CD14-positive monocyte (primary cell): ENCODE measurements around the gene GMEB2. TPM values are rescaled to one million over a fixed set of nuclear protein-coding genes. Genes with fewer than 3 reads are reported as not detected.
A peak's percentile ranks its signal among the peaks of the same experiment; 100 is the strongest.

ENCODE experiments used
- DNase-seq, 3 donors: peaks; one replicate each; pipeline ENCODE4 v3.0.0-alpha.2; 2011 to 2022
- H2AFZ ChIP-seq: 2 replicates; pipeline ENCODE4 v1.6.0; 2012; ENCODE audit warnings: mild to moderate bottlenecking, low read depth, low read length, inconsistent platforms; ENCODE audit not compliant: insufficient read depth, poor library complexity, severe bottlenecking
- H3K27ac ChIP-seq, 2 donors: 1 replicate in 1 of 2; 2 replicates in 1 of 2; pipeline ENCODE4 v1.5.1; 2012 to 2013; ENCODE audit warnings: low read length in 2 of 2, control low read depth in 1 of 2, inconsistent platforms in 1 of 2, low read depth in 1 of 2, mild to moderate bottlenecking in 1 of 2
- H3K27me3 ChIP-seq, 2 donors: one replicate each; pipeline versions ENCODE4 v1.6.0 to v1.6.1; 2011 to 2013; ENCODE audit warnings: low read length in 2 of 2; ENCODE audit not compliant: control insufficient read depth in 2 of 2, insufficient read depth in 2 of 2
- H3K36me3 ChIP-seq, 2 donors: replicated peaks in 1 of 2; 1 replicate in 1 of 2; 2 replicates in 1 of 2; pipeline versions ENCODE4 v1.5.1 to v1.6.1; 2012 to 2013; ENCODE audit warnings: low read length in 2 of 2, control low read depth in 1 of 2, inconsistent platforms in 1 of 2, mild to moderate bottlenecking in 1 of 2; ENCODE audit not compliant: insufficient read depth in 2 of 2, control insufficient read depth in 1 of 2
- H3K4me1 ChIP-seq, 2 donors: 1 replicate in 1 of 2; 2 replicates in 1 of 2; pipeline versions ENCODE4 v1.5.1 to v1.6.1; 2012 to 2013; ENCODE audit warnings: low read length in 2 of 2, control low read depth in 1 of 2, inconsistent platforms in 1 of 2, mild to moderate bottlenecking in 1 of 2, moderate library complexity in 1 of 2; ENCODE audit not compliant: insufficient read depth in 2 of 2, control insufficient read depth in 1 of 2
- H3K4me2 ChIP-seq: replicated peaks from 2 replicates; pipeline ENCODE3; 2012; ENCODE audit warnings: low read length, moderate library complexity, mild to moderate bottlenecking; ENCODE audit not compliant: poor library complexity, severe bottlenecking; ENCODE audit errors: extremely low read depth
- H3K4me3 ChIP-seq, 3 experiments: fragments of 200-600 bp in 1 of 3; sonication (generic) in 1 of 3; replicated peaks in 1 of 3; 1 replicate in 2 of 3; 2 replicates in 1 of 3; pipeline ENCODE4 v1.5.1; 2011 to 2013; ENCODE audit warnings: low read length in 3 of 3, mild to moderate bottlenecking in 3 of 3, control low read depth in 2 of 3, low read depth in 2 of 3, inconsistent platforms in 1 of 3, moderate library complexity in 1 of 3
- H3K79me2 ChIP-seq: 2 replicates; pipeline ENCODE4 v1.6.0; 2012; ENCODE audit warnings: mild to moderate bottlenecking, control low read depth, inconsistent platforms, low read length, moderate library complexity; ENCODE audit not compliant: insufficient read depth
- H3K9ac ChIP-seq: 2 replicates; pipeline ENCODE4 v1.6.0; 2017; ENCODE audit warnings: low read length, mild to moderate bottlenecking; ENCODE audit not compliant: insufficient read depth, poor library complexity, severe bottlenecking
- H3K9me3 ChIP-seq, 2 donors: replicated peaks in 1 of 2; 1 replicate in 1 of 2; 2 replicates in 1 of 2; pipeline versions ENCODE4 v1.5.1 to v1.6.1; 2012 to 2013; ENCODE audit warnings: low read length in 2 of 2, control low read depth in 1 of 2; ENCODE audit not compliant: control insufficient read depth in 1 of 2, insufficient read depth in 1 of 2
- H4K20me1 ChIP-seq: 2 replicates; pipeline ENCODE4 v1.6.0; 2012; ENCODE audit warnings: mild to moderate bottlenecking, low read length, control low read depth, moderate library complexity; ENCODE audit not compliant: insufficient read depth
- H3K27ac Mint-ChIP-seq, 7 donors: one replicate each; pipeline ENCODE4 v1.8.0; 2020; ENCODE audit warnings: mild to moderate bottlenecking in 7 of 7, mixed read lengths in 7 of 7, moderate library complexity in 6 of 7, inconsistent platforms in 2 of 7
- H3K27me3 Mint-ChIP-seq, 3 donors: one replicate each; pipeline ENCODE4 v1.8.0; 2021 to 2022; ENCODE audit warnings: low read depth in 3 of 3, mild to moderate bottlenecking in 3 of 3, mixed read lengths in 3 of 3, moderate library complexity in 3 of 3, inconsistent platforms in 1 of 3
- H3K36me3 Mint-ChIP-seq, 2 donors: one replicate each; pipeline ENCODE4 v1.8.0; 2020; ENCODE audit warnings: mixed read lengths in 2 of 2, inconsistent platforms in 1 of 2, mild to moderate bottlenecking in 1 of 2
- H3K4me1 Mint-ChIP-seq: one replicate; pipeline ENCODE4 v1.8.0; 2020; ENCODE audit warnings: mild to moderate bottlenecking, mixed read lengths
- H3K4me3 Mint-ChIP-seq, 2 donors: one replicate each; pipeline ENCODE4 v1.8.0; 2020; ENCODE audit warnings: mild to moderate bottlenecking in 2 of 2, mixed read lengths in 2 of 2, moderate library complexity in 1 of 2
- H3K9me3 Mint-ChIP-seq, 7 donors: one replicate each; pipeline ENCODE4 v1.8.0; 2020 to 2022; ENCODE audit warnings: mixed read lengths in 7 of 7, mild to moderate bottlenecking in 6 of 7, moderate library complexity in 6 of 7, inconsistent platforms in 2 of 7
- WGBS: methylation state at CpG from one replicate; pipeline ENCODE4 v1.1.5; 2013; ENCODE audit warnings: missing lambda C conversion rate; ENCODE audit not compliant: insufficient coverage; 5-methylcytosine and 5-hydroxymethylcytosine counted together
- intact Hi-C, 2 donors: fragments of 100-400 bp; cut with micrococcal nuclease; formaldehyde crosslinking; loops; one replicate each; pipeline versions ENCODE4 v1.15.0 to v1.15.1; 2023
- polyA plus RNA-seq, 3 donors: library from polyadenylated mRNA; depleted of rRNA in 1 of 3; unstranded in 2 of 3; stranded (reverse) in 1 of 3; fragments of 300-500 nt in 2 of 3; fragments of >200 nt in 1 of 3; fragmentation: Illumina TruSeq in 2 of 3; gene quantifications; 1 replicate in 2 of 3; 2 replicates in 1 of 3; pipeline ENCODE4 v1.2.3, GENCODE V29; 2012 to 2021
- TF ChIP-seq, protein P1 (sequence below): fragments of 200-600 bp; IDR thresholded peaks from one replicate; pipeline ENCODE4 v1.8.0; 2022; ENCODE audit warnings: antibody characterized with exemption, mild to moderate bottlenecking

Gene GMEB2
- polyA plus RNA-seq, 3 donors = 2.7 to 11.7 (median 3.8) TPM

DNA sequence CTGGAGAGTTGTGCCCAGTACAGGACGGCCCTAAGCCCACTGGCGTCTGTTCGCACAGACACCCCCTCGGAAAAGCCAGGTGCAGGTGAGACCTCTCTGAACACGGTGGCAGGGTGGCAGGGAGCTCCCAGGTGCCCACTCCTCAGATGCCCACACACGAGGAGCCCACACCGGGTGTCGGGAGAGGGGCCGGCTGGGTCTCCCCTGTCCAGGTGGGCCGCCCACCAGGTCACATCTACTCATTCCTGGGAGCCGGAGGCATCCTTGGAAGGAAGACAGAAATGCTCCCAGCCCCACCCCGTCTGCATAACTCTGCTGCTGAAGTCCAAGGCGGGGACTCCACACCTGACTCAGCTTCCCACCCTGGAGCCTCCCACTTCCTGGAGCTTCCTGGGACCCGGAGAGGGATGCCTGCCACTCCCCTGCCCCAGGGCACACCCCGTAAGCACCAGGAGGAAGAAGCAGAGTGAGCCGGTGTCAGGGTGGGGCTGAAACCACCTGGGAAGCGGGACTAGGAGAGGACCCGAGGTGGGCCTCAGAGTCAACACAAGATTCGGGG, 81.9 kb downstream of the GMEB2 start:
- H3K27ac ChIP-seq = no peak overlapping the region
- H3K27me3 Mint-ChIP-seq = peaks cover 23 to 63% (median 36%) of the 10 kb centered on the region in 3 donors
- no peak for DNase-seq
- peaks cover 0 to 2% (median 0%) of the 10 kb centered on the region in 7 donors for H3K9me3 Mint-ChIP-seq
- no peak overlapping the region for H3K4me3 ChIP-seq
- no peaks in the 10 kb centered on the region for H3K36me3 Mint-ChIP-seq
- no peak overlapping the region for H3K27ac Mint-ChIP-seq
- no peaks in the 10 kb centered on the region for H3K4me1 ChIP-seq
- intact Hi-C loops = no loop called here
- H3K9me3 ChIP-seq = no peaks in the 10 kb centered on the region
- H4K20me1 ChIP-seq = no peaks in the 10 kb centered on the region
- no peaks in the 10 kb centered on the region for H3K79me2 ChIP-seq
- H3K4me3 Mint-ChIP-seq = no peak overlapping the region
- H3K4me1 Mint-ChIP-seq = peaks cover 2% of the 10 kb centered on the region
- no peak overlapping the region for H3K4me2 ChIP-seq
- H3K36me3 ChIP-seq = no peaks in the 10 kb centered on the region
- 81% methylated on average over 18 of the region's 19 CpGs for WGBS
- no peak overlapping the region for H2AFZ ChIP-seq
- H3K27me3 ChIP-seq = peaks cover 0 to 42% of the 10 kb centered on the region in 2 donors
- H3K9ac ChIP-seq = no peak overlapping the region
- TF ChIP-seq, protein P1, sequence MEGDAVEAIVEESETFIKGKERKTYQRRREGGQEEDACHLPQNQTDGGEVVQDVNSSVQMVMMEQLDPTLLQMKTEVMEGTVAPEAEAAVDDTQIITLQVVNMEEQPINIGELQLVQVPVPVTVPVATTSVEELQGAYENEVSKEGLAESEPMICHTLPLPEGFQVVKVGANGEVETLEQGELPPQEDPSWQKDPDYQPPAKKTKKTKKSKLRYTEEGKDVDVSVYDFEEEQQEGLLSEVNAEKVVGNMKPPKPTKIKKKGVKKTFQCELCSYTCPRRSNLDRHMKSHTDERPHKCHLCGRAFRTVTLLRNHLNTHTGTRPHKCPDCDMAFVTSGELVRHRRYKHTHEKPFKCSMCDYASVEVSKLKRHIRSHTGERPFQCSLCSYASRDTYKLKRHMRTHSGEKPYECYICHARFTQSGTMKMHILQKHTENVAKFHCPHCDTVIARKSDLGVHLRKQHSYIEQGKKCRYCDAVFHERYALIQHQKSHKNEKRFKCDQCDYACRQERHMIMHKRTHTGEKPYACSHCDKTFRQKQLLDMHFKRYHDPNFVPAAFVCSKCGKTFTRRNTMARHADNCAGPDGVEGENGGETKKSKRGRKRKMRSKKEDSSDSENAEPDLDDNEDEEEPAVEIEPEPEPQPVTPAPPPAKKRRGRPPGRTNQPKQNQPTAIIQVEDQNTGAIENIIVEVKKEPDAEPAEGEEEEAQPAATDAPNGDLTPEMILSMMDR = no peak

DNA sequence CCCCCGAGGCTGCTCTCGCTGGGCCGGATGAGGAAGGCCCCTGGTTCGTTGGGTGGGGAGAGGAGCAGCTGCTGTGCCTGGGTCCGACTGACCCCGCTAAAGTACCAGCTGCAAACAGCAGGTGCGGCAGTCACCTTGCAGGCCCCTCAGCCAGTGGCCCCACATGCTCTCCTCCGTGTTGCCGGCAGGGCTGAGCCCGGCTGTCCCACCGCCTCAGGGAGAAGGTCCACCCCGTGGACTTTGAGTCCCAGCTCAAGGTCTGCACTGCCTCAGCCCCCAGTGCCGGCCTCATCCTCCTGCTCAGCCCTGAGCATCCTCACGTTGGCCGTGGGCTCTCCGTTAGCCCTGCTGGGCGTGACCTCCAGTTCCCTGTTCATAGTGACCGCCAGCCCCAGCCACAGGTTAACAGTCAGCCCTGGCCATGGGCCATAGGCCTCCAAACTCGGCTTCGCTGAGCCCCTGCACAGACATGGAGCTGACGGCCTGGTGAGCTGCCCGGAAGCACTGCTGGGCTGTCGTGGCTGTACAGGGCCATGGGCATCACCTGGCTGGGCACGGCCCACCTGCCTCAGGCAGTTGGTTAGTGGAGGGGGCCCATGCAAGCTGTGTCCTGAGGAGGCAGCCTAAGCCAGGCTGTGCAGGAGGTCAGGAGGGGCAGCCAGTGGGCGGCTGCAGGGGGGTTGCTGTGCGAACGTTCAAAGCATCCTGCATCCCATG, 82.5 kb downstream of the GMEB2 start:
- Histone ChIP-seq H3K4me2 (no peak overlapping the region), H3K79me2 (no peaks in the 10 kb centered on the region), H3K4me3 (no peak overlapping the region), H3K27ac (no peak overlapping the region), H2AFZ (no peak overlapping the region), H3K9me3 (no peaks in the 10 kb centered on the region), H3K27me3 (peaks cover 0 to 43% of the 10 kb centered on the region in 2 donors), H3K36me3 (no peaks in the 10 kb centered on the region), H3K9ac (no peak overlapping the region), H4K20me1 (no peaks in the 10 kb centered on the region), H3K4me1 (no peaks in the 10 kb centered on the region)
- Mint-ChIP-seq H3K4me1 (peaks cover 2% of the 10 kb centered on the region), H3K27me3 (peaks cover 23 to 61% (median 31%) of the 10 kb centered on the region in 3 donors), H3K27ac (peak overlapping the region in 1 of 7 donors; percentile 72), H3K9me3 (peaks cover 0 to 1% (median 0%) of the 10 kb centered on the region in 7 donors), H3K36me3 (no peaks in the 10 kb centered on the region), H3K4me3 (no peak overlapping the region)
- intact Hi-C loops = no loop called here
- 86% methylated on average over 26 of the region's 27 CpGs for WGBS
- TF ChIP-seq, protein P1 = no peak
- DNase-seq = no peak
